GM12801 (cell line): ENCODE measurements around the gene NT5C1A.

Experiments
- TF ChIP-seq, protein P1 (sequence below): IDR thresholded peaks from one replicate; pipeline ENCODE4 v1.5.1; 2011; ENCODE audit warnings: control low read depth; ENCODE audit not compliant: insufficient read length; ENCODE audit errors: extremely low read depth

NT5C1A gene

DNA sequence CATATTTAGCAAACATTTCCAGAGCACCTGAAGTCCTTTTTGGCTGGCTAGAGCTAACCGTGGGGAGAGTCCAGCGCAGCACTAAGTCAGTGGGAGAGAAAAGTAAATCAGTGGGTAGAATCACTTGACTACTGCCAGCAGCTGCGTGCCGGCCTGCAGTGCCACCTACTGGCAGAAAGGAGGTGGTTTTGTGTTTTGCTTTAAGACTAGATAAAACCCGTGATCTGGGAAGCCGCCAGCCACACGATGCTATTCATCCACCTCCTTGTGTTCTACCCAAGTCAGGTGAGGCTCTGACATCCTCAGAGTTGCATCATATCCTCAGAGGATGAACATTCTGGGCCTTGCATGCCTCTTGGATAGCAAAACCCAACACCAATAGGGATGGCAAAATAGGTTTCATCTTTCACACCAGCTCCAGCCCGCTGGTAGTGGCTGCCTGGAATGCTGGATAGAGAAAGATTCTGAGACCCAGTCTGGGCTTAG, 18.3 kb downstream of the NT5C1A start:
- TF ChIP-seq, protein P1, sequence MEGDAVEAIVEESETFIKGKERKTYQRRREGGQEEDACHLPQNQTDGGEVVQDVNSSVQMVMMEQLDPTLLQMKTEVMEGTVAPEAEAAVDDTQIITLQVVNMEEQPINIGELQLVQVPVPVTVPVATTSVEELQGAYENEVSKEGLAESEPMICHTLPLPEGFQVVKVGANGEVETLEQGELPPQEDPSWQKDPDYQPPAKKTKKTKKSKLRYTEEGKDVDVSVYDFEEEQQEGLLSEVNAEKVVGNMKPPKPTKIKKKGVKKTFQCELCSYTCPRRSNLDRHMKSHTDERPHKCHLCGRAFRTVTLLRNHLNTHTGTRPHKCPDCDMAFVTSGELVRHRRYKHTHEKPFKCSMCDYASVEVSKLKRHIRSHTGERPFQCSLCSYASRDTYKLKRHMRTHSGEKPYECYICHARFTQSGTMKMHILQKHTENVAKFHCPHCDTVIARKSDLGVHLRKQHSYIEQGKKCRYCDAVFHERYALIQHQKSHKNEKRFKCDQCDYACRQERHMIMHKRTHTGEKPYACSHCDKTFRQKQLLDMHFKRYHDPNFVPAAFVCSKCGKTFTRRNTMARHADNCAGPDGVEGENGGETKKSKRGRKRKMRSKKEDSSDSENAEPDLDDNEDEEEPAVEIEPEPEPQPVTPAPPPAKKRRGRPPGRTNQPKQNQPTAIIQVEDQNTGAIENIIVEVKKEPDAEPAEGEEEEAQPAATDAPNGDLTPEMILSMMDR: no peak

DNA sequence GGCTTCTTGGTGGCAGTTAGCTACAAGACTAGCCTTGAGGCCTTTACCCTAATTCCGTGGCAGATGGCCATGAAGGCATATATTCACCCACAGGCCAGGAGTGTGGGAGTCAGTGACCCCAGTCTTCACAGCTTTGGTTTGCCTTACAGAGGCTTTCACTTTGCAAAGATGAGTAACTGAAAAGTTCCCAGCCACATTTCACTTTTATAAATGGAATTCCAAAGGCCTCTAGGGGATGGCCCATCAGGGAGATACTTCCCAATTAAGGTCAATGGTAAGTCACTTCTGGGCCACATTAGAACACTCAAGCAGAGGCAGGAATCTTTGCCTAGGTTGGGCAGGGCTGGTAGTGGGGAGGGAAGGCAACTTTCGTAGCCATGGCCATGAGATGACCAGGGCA, 19.4 kb downstream of the NT5C1A start:
- TF ChIP-seq, protein P1: no peak

DNA sequence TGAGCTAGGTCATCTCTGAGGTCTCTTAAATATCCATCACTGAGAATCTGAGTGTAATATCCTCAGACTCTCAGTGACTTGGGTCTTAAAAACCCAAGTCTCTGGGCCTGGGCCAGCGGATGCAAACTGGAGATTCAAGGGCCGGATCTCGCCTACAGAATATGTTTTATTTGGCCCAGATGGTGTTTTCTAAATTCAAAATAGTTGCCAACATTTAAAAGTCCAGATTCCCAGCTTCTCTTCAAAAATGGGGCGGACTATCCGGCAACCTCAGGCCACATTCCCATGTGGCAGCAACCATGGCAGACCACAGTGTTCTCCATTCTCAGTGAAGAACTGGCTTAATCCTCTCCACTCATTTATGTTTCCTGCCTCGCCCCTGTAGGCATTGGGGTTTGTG, 19.8 kb downstream of the NT5C1A start:
- TF ChIP-seq, protein P1: no peak

DNA sequence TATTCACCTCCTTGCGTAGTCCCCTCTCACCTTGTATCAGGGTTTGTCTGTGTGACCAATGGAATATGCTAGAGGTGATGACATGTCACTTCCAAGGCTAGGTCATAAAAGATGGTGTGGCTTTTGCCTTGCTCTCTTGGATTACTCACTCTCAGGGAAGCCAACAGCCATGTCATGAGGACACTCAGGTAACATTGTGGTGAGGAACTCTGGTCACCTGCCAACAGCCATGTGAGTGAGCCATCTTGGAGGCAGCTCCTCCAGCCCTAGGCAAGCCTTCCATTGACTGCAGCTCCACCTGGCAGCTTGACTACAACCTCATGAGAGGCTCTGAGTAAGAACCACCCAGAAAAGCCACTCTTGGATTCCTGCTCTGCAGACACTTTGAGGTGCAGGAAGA, 21.5 kb downstream of the NT5C1A start:
- TF ChIP-seq, protein P1: no peak

DNA sequence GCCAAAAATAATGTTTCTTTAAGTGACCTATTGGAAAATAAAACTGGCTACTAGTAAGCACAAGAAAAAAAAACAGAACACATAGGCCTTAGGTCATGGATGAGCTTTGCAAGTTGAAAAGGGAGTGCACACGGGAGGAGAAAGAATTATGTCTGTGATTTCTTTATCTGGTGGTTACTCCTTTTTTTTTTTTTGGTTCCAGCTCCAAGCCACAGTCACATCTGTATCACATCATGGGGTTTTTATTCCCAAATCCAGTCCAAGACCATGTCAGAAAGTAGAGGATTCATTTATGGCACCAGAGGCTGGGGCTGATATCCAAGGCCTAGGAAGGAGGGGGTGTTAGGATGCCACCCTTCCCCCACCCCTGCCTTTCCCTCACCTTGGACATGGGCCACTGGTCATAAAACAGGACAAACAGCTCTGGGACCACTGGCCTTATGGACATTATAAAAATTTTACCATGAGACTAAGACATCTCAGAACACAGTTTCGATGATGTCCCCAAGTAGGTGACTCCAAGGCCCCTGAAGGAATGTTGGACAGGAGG, 22.2 kb downstream of the NT5C1A start:
- TF ChIP-seq, protein P1: no peak

DNA sequence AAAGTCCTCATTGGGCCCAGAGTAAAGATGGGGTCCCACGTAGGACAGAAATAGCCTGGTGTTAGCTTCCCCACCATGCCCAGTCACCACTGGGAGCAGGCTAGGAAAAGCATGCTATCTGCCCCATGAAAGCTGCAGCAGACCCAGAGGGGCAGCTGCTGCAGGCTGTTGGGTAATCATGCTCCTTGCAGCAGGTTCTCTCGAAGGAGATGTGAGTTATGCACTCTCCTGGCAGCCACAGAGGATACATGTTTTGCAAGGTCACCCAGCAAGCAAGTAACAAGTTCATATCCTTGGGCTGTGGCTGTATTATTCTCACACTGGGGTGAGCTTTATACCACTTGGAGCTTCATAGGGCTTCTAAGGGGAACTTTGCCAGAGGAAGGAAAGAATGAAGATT, 23.4 kb downstream of the NT5C1A start:
- TF ChIP-seq, protein P1: no peak

DNA sequence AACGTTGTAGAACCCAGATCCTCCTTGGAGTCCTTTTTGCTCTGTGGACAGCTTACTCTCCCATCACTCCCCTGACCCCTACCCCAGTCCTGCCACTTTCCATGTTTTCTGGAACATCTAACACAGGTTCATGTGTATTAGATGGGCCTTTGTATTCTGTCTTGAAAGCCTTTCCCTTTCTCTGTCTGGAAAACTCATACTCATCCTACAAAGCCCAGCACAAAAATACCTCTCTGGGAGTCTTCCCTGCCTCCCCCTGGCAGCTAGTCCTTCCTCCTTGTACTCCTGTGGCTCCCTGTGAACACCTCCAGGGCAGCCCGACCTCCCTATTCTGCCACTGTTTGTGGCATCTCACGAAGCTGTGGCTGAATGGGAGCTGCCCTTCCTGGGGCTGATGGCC, 24.7 kb downstream of the NT5C1A start:
- TF ChIP-seq, protein P1: no peak
